Measurements from ENCODE around the gene TSSC4.

DNA sequence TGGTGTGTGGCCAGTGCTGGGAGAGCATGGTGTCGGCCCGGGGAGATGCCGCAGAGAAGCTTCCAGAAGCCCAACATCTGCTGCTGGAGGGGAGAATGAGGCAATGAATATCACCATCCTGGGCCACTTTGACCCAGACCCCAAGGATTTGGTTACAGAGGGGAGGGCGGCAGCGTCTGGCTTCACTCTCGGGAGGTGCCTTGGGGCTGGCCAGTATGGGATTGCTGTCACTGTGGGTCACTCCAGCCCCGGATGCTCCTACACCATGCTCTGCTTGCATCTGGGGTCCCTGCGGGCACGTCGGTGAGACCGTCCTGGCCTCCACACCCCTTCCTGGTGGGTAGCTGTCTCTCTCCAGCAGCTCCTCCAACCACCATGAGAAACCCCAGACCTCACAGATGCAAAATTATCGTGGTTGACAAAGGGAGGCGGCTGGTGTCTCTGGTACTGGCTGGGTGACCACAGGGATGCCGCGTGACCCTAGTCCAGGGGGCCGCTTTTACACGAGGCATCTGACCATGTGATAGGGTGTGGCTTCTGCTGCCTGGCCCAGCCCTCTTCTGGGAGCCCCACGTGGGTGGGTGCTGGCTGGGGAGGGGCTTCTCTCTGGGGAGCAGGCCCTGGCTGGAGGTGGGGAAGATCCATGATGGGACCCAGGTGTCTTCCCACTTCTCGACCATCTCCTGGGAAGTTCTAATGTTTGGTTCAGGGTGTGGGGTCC, 49.9 kb downstream of the TSSC4 start:
- TF ChIP-seq, protein P1, sequence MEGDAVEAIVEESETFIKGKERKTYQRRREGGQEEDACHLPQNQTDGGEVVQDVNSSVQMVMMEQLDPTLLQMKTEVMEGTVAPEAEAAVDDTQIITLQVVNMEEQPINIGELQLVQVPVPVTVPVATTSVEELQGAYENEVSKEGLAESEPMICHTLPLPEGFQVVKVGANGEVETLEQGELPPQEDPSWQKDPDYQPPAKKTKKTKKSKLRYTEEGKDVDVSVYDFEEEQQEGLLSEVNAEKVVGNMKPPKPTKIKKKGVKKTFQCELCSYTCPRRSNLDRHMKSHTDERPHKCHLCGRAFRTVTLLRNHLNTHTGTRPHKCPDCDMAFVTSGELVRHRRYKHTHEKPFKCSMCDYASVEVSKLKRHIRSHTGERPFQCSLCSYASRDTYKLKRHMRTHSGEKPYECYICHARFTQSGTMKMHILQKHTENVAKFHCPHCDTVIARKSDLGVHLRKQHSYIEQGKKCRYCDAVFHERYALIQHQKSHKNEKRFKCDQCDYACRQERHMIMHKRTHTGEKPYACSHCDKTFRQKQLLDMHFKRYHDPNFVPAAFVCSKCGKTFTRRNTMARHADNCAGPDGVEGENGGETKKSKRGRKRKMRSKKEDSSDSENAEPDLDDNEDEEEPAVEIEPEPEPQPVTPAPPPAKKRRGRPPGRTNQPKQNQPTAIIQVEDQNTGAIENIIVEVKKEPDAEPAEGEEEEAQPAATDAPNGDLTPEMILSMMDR (IDR thresholded peaks at IDR 0.05): no peak
- no peak for TF ChIP-seq POLR2A (IDR thresholded peaks at IDR 0.05)
